GM19351 (cell line): ENCODE results near the gene INAFM2.

Experiments
- ATAC-seq: cut with Tn5 transposase; IDR thresholded peaks from one replicate; pipeline ENCODE4 v1.9.1; 2021; ENCODE audit warnings: mild to moderate bottlenecking, moderate library complexity; ENCODE audit not compliant: unreplicated experiment

Gene INAFM2

DNA sequence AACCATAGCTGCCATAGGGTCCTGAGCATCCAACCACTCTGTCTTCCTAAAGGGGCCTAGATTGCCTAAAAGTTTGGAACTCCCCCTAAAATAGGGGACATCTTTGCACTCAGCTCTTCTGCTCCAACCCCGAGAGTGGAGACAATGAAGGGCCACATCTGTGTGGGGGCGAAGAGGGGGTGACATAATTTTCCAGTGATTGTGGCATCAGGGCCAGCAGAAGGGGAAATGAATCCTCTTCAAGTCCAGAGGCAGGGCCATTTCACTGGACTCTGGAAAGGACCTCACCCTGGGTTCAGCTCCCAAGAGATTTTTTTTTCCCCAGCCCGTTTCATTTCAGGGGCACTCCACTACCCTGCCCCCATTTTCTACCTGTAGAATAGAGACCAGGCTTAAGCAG lies 36.0 kb upstream of the INAFM2 start:
- ATAC-seq = no peak

- ATAC-seq = no peak
Observed at GRCh38 chr15:40287968-40288367, 35.5 kb upstream of the INAFM2 start.

DNA sequence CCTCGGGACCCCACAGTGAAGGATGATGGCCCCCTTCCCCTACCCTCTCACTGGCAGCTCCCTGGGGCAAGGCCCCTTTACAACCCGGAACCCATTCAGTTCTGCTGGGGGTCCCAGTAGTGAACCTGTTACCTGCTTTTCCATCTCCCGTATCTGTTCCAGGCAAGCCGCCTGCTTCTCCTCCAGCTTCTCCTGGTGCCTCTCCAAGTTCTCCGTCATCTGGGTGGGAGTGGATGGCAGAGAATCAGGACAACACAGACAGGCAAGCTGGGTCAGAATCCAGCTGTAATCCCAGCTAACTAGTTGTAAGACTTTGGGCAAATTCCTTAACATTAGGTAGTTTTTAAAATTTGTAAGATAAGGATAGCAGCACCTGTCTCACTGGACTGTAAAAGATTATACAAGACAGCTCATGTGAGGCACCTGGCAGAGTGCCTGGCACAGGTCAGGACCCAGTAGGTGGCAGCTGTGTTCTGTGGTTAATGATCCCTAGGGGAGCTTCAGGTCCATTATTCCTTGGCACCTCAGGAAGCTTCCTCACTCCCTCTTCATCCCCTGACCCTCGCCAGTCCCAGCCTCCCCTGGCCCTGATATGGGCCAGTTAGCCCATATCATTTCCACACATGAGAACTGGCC lies 34.2 kb upstream of the INAFM2 start:
- no peak for ATAC-seq

DNA sequence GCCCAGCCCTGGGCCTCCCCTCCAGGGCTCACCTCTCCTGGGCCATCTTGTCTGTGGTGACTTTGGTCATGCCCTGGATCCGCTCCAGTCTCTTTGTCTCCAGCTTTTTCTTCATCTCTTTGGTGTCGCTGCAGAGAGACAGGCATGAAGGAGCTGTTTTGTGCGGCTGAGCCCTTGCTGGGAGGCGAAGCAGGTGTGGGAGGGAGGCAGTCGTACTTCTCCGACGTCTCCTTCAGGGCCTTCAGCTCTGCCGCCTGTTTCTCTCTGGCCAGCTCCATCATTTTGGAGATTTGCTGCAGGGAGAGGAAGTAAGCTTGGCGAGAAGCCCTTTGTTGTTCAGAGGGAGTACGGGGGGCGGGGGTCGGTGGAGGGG lies 33.0 kb upstream of the INAFM2 start:
- ATAC-seq = no peak

GRCh38 chr15:40290918-40291574 lies 32.4 kb upstream of the INAFM2 start:
- ATAC-seq = no peak

GRCh38 chr15:40292246-40292645 lies 31.2 kb upstream of the INAFM2 start:
- ATAC-seq = no peak

DNA sequence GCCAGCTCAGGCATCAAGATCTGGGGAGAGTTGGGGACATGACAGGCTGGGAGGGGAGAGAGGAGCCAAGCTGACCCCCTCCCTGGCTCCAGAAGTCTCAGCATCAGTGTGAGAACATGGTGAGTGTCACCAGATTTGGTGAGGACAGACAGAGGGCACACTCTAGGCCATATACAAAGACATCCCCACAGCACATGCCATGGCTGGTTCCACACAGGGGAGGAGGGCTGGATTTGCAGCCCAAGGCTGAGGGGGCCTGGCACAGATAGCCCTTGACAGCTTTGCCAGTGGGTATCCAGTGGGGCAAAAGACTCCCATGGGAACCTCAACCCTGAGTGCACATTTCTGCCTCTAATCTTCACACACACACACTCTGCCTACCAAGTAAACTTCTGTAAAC lies 30.5 kb upstream of the INAFM2 start:
- ATAC-seq = no peak

DNA sequence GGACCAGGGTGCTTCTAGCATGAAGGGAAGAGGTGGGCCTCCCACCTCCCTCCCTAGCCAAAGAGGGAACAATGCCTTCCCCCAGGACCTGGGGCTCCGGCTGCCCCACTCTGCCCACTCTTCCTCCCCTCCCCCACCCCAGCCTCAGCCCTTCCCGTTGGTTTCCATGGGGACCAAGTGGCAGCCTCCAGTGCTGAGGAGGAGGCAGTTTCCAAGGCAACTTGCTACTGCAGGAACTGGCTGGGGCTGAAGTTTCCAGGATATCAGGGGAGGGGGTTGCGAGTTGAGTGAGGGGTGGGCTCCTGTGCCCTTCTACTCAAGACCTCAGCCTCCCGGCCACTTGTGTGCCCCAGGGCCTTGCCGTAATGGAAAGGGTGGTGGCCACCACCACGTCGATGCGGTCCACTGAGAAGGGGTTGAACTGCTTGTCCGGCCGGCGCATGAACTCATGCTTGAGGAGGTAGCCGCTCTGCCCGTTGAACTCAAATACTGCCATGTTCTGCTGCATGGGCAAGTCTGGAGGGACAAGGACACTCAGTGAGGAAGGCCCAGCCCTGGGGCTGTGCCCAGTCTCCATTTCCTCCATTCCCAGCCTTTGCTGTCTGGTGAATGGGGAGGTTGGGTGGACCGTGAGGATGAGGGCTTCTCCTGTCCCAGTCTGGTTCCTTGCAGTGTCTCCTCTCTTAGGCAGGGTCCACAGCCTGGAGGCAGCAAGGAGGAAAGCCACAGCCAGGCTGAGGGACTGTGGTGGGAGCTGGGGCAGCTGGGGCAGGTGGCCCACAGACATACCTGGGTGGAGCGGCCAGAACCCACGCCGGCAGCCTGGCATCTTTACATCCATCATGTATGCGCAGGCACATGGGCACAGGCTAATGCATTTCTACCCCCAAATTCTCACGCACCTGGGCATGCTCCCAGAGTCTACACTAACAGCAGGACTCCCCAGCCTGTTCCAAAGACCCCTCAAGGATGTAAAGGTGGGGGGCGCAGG lies 29.3 kb upstream of the INAFM2 start:
- no peak for ATAC-seq

DNA sequence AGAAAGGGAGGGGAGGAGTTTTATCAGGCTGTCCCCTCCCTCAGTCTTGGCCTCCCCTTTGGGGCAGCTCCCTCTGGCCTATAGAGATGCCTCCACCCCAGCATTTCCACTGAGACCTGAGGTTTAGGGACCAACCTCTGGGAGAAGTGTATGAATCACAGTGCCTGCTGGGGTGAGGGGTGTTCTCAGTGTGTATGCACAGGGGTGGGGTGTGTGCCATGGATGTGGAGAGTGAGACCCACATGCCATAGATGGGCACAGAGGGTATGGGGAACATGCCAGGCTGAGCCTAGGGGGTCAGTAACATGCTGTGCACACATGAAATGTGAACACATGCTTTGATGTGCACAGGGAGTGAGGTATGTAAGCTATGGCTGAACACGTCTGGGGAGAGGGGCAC lies 28.2 kb upstream of the INAFM2 start:
- no peak for ATAC-seq

GRCh38 chr15:40295877-40296560 lies 27.5 kb upstream of the INAFM2 start:
- ATAC-seq = no peak

- ATAC-seq = no peak
Observed at GRCh38 chr15:40296561-40297230, 26.8 kb upstream of the INAFM2 start.

DNA sequence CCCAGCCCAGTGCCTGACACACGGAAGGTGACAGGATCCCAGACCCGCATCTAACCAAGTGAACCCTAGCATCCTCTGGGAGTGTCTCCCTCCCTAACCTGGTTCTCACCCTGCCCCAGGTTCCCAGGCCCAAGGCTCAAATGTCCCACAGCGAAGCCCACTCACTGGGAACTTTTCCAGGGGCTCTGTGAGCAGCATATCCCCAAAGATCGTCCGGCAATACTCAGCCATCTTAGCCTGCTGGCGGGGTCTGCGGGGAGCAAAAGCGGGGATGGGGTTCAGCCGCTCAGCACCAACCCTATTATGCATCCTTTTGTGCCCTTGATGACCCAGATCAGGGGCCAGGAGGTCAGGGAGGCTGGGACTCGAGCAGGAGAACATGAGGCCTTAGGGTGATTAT lies 26.1 kb upstream of the INAFM2 start:
- ATAC-seq = no peak

DNA sequence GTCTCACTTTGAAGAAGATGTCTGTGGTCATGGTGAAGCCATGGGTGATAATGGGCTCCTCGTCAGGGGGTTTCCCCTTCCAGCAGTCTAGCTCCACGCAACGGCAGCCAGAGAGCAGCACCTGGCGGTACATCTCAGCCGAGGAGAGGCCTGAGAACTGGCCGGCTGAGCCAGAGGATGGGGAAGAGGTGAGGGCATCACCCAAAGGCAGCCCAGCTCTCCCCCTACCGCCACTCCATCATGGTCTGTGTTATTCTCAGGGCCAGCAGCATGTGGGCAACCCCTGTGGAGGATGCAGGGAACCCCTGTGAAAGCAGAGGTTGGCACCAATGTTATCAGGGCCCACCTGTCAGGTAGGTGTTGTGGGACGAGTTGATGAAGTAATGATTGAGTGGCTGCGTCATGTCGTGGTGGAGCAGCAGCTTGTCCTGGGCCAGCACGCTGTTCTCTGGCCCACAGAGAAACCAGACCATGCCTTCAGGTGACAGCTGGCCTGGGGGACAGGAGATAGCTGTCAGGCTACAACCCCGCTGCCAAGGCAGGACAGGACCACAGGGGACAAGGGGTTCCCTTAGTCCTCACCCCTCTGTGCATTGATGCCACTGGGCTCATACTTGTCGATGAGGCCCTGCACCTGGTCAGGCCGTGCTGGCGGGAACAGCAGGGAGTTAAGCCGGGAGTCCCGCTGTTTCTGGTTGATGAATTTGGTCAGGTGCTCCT lies 25.1 kb upstream of the INAFM2 start:
- no peak for ATAC-seq

DNA sequence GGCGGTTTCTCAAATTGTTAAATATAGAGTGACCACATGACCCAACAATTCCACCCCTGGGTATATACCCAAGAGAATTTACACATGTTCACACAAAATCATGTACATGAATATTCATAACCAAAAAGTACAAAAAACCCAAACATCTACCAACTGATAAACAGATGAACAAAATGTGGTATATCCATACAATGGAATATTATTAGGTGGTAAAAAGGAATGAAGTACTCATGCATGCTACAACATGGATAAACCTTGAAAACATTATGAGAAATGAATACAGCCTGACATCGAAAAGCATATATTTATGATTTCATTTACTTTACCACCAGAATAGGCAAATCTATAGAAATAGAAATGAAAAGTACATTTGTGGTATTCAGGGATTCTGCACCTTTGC lies 23.1 kb upstream of the INAFM2 start:
- no peak for ATAC-seq

DNA sequence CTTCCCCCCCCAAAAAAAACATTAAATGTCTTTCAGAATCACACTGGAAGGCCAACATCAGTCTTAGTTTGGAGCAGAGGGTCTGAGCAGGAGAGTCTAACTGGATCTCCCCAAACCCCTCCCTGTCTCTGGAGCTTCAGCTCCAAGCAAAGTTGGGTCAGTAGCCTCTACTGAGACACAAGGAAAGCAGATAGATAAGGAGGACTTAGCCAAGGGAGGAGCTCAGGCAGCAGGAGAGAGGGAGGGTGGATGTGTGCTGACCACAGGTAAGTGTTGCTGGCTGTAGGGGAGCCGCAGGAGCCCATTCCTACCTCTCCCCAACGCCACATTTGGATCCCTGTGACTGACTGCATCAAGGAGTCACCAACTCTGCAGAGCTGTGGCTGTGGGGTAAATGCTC lies 22.7 kb upstream of the INAFM2 start:
- no peak for ATAC-seq

GRCh38 chr15:40301467-40302179 lies 21.9 kb upstream of the INAFM2 start:
- no peak for ATAC-seq

DNA sequence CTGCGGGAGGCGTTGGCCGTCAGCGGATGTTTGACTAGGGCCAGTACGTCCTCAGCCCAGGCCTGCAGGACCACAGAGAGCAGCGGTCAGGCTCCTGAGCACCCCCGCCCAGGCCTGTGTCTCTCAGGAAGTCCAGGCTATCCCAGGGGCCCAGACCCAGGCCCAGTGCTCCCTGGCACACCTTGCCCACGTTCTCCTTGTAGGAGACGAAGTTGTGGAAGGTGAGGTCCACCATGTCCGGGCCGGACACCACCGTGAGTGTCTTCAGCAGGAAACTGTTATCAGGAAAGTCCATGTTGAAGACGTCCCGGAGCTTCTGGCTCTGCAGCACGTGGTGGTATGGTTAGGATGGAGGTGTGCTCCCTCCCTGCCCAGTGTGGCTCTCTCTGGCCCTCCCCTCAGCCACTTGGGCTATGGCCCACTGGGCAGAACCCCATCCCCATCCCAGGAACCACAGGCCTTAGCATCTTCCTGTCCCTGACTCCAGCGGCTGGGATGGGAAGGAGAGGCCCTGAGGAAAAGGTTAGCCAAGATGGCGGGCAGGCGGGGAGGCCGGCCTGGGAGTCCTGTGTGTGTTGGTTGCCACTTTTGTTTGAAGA lies 21.1 kb upstream of the INAFM2 start:
- no peak for ATAC-seq

GRCh38 chr15:40302981-40303380 lies 20.5 kb upstream of the INAFM2 start:
- ATAC-seq = no peak

DNA sequence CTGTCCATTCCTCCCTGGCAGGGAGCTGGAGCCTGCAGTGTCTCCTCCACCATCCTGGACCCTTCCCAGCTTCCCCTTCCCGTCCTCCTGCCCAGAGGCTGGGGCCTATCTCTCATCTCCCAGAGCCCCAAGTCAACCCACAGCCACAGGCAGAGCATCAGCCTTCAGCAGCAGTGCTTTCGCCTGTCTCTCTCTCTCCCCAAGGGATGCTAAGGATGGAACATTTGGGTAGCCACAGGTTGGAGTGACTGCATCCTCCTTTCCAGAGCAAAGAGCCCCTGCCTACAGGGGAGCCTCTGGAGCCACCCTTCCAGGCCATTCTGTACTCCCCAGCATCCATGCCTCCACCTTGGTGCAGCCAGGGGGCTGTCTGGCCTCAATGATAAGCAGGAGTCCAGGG lies 19.9 kb upstream of the INAFM2 start:
- ATAC-seq = no peak
